ENCODE data around the gene SNAI3. TPM values are rescaled to one million over a fixed set of nuclear protein-coding genes. Genes with fewer than 3 reads are reported as not detected.

Gene SNAI3
- total and polyA plus RNA-seq, 2 experiments from 2014 or later, result 10.3 to 19.4 TPM

DNA sequence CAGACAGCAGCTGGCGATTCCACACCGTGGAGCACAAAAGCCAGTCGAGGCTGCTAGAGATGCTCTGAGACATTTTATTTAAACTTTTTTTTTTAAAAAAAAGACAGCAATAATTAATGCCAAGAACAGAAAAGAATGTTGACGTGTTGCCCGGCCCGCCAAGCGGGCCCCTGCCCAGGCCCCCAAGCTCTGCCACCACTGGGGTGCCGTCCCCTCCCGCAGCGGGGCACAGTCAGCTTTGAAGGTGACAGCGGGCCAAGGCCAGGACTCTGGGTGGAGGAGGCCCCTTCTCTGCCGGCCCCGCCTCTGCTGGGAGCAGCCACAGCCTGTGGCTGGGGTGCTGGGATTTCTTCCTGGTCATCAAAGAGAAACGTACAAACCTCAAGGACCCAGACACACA lies 10.1 kb upstream of the SNAI3 start:
- H3K4me3 ChIP-seq, result no peak overlapping the region
- H3K4me2 ChIP-seq, result no peak overlapping the region
- no peak for ATAC-seq
- no peaks in the 10 kb centered on the region for H3K79me2 ChIP-seq (replicated peaks; ENCODE audit: insufficient read depth)
- no peaks in the 10 kb centered on the region for H3K36me3 Mint-ChIP-seq (ENCODE audit: low read depth)
- no peaks in the 10 kb centered on the region for H3K4me1 Mint-ChIP-seq
- H3K27me3 Mint-ChIP-seq (ENCODE audit: insufficient read depth, low read depth, poor library complexity), result no peaks in the 10 kb centered on the region
- no peaks in the 10 kb centered on the region for H4K20me1 ChIP-seq (replicated peaks; ENCODE audit: insufficient read depth)
- no peaks in the 10 kb centered on the region for H3F3A ChIP-seq (replicated peaks; ENCODE audit: low read depth)
- H3K27me3 ChIP-seq (ENCODE audit: insufficient read depth), result no peaks in the 10 kb centered on the region
- DNase-seq (ENCODE audit: low spot score), result no peak
- H3K4me1 ChIP-seq (ENCODE audit: insufficient read depth), result no peaks in the 10 kb centered on the region
- H3K36me3 ChIP-seq (ENCODE audit: insufficient read depth), result no peaks in the 10 kb centered on the region
- TF ChIP-seq, protein P1, sequence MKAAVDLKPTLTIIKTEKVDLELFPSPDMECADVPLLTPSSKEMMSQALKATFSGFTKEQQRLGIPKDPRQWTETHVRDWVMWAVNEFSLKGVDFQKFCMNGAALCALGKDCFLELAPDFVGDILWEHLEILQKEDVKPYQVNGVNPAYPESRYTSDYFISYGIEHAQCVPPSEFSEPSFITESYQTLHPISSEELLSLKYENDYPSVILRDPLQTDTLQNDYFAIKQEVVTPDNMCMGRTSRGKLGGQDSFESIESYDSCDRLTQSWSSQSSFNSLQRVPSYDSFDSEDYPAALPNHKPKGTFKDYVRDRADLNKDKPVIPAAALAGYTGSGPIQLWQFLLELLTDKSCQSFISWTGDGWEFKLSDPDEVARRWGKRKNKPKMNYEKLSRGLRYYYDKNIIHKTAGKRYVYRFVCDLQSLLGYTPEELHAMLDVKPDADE (IDR thresholded peaks at IDR 0.05), result no peak
- TF ChIP-seq JUNB (IDR thresholded peaks at IDR 0.05; ENCODE audit: unreplicated experiment) (no peak), EZH2phosphoT487 (IDR thresholded peaks at IDR 0.05; ENCODE audit: unreplicated experiment) (no peak)
- TF ChIP-seq, protein P2, sequence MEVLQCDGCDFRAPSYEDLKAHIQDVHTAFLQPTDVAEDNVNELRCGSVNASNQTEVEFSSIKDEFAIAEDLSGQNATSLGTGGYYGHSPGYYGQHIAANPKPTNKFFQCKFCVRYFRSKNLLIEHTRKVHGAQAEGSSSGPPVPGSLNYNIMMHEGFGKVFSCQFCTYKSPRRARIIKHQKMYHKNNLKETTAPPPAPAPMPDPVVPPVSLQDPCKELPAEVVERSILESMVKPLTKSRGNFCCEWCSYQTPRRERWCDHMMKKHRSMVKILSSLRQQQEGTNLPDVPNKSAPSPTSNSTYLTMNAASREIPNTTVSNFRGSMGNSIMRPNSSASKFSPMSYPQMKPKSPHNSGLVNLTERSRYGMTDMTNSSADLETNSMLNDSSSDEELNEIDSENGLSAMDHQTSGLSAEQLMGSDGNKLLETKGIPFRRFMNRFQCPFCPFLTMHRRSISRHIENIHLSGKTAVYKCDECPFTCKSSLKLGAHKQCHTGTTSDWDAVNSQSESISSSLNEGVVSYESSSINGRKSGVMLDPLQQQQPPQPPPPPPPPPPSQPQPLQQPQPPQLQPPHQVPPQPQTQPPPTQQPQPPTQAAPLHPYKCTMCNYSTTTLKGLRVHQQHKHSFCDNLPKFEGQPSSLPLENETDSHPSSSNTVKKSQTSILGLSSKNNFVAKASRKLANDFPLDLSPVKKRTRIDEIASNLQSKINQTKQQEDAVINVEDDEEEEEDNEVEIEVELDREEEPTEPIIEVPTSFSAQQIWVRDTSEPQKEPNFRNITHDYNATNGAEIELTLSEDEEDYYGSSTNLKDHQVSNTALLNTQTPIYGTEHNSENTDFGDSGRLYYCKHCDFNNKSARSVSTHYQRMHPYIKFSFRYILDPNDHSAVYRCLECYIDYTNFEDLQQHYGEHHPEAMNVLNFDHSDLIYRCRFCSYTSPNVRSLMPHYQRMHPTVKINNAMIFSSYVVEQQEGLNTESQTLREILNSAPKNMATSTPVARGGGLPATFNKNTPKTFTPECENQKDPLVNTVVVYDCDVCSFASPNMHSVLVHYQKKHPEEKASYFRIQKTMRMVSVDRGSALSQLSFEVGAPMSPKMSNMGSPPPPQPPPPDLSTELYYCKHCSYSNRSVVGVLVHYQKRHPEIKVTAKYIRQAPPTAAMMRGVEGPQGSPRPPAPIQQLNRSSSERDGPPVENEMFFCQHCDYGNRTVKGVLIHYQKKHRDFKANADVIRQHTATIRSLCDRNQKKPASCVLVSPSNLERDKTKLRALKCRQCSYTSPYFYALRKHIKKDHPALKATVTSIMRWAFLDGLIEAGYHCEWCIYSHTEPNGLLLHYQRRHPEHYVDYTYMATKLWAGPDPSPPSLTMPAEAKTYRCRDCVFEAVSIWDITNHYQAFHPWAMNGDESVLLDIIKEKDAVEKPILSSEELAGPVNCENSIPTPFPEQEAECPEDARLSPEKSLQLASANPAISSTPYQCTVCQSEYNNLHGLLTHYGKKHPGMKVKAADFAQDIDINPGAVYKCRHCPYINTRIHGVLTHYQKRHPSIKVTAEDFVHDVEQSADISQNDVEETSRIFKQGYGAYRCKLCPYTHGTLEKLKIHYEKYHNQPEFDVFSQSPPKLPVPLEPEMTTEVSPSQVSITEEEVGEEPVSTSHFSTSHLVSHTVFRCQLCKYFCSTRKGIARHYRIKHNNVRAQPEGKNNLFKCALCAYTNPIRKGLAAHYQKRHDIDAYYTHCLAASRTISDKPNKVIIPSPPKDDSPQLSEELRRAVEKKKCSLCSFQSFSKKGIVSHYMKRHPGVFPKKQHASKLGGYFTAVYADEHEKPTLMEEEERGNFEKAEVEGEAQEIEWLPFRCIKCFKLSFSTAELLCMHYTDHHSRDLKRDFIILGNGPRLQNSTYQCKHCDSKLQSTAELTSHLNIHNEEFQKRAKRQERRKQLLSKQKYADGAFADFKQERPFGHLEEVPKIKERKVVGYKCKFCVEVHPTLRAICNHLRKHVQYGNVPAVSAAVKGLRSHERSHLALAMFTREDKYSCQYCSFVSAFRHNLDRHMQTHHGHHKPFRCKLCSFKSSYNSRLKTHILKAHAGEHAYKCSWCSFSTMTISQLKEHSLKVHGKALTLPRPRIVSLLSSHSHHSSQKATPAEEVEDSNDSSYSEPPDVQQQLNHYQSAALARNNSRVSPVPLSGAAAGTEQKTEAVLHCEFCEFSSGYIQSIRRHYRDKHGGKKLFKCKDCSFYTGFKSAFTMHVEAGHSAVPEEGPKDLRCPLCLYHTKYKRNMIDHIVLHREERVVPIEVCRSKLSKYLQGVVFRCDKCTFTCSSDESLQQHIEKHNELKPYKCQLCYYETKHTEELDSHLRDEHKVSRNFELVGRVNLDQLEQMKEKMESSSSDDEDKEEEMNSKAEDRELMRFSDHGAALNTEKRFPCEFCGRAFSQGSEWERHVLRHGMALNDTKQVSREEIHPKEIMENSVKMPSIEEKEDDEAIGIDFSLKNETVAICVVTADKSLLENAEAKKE (CRISPR knock-in tag; IDR thresholded peaks at IDR 0.05), result no peak
- H3K27ac ChIP-seq (ENCODE audit: low read depth), result no peak overlapping the region
- H3K9me3 Mint-ChIP-seq, result no peaks in the 10 kb centered on the region
- H3K4me3 Mint-ChIP-seq, result no peak overlapping the region
- no peaks in the 10 kb centered on the region for H3K9me2 ChIP-seq (ENCODE audit: insufficient read depth)
- H2AFZ ChIP-seq, result no peak overlapping the region
- no peak overlapping the region for H3K27ac Mint-ChIP-seq

DNA sequence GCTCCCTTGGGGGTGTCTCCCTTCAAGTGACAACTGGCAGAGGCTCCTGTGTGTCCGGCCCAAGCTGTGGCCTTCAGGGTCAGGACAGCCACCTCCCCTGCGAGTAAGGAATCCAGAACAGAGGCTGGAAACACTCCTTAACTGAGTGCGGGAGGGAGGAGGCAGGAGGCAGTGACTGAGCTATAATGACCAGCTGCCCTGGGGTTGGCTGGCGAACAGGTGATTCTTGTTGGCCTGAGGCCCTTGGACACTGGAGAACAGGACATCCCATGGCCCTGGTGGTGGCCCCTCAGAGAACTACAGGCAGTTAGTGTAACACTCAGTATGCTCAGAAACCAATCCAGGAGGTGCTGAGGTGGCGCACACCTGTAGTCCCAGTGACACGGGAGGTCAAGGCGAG lies 9.4 kb upstream of the SNAI3 start:
- Histone ChIP-seq H3F3A (replicated peaks; ENCODE audit: low read depth) (no peaks in the 10 kb centered on the region), H3K9me2 (ENCODE audit: insufficient read depth) (no peaks in the 10 kb centered on the region), H3K4me2 (no peak overlapping the region), H3K27ac (ENCODE audit: low read depth) (no peak overlapping the region), H3K27me3 (ENCODE audit: insufficient read depth) (no peaks in the 10 kb centered on the region), H2AFZ (no peak overlapping the region), H3K79me2 (replicated peaks; ENCODE audit: insufficient read depth) (no peaks in the 10 kb centered on the region), H4K20me1 (replicated peaks; ENCODE audit: insufficient read depth) (no peaks in the 10 kb centered on the region), H3K4me3 (no peak overlapping the region), H3K36me3 (ENCODE audit: insufficient read depth) (no peaks in the 10 kb centered on the region), H3K4me1 (ENCODE audit: insufficient read depth) (no peaks in the 10 kb centered on the region)
- Mint-ChIP-seq H3K36me3 (ENCODE audit: low read depth) (no peaks in the 10 kb centered on the region), H3K9me3 (no peaks in the 10 kb centered on the region), H3K27me3 (ENCODE audit: insufficient read depth, low read depth, poor library complexity) (no peaks in the 10 kb centered on the region), H3K27ac (no peak overlapping the region), H3K4me3 (no peak overlapping the region), H3K4me1 (no peaks in the 10 kb centered on the region)
- ATAC-seq (no peak), DNase-seq (ENCODE audit: low spot score) (no peak)
- TF ChIP-seq NANOG (IDR thresholded peaks at IDR 0.05; ENCODE audit: borderline replicate concordance), result no peak
- TF ChIP-seq JUNB (IDR thresholded peaks at IDR 0.05; ENCODE audit: unreplicated experiment), result no peak
- TF ChIP-seq CREB1 (CRISPR knock-in tag; IDR thresholded peaks at IDR 0.05; ENCODE audit: low read depth), result no peak
- TF ChIP-seq STAT1 (IDR thresholded peaks at IDR 0.05; ENCODE audit: unreplicated experiment), result no peak
- TF ChIP-seq, protein P1 (IDR thresholded peaks at IDR 0.05), result no peak
- TF ChIP-seq ZNF114 (CRISPR knock-in tag; IDR thresholded peaks at IDR 0.05), result no peak
- TF ChIP-seq ZNF331 (CRISPR knock-in tag; IDR thresholded peaks at IDR 0.05; ENCODE audit: low read depth), result no peak
- TF ChIP-seq EZH2phosphoT487 (IDR thresholded peaks at IDR 0.05; ENCODE audit: unreplicated experiment), result no peak
- TF ChIP-seq, protein P3, sequence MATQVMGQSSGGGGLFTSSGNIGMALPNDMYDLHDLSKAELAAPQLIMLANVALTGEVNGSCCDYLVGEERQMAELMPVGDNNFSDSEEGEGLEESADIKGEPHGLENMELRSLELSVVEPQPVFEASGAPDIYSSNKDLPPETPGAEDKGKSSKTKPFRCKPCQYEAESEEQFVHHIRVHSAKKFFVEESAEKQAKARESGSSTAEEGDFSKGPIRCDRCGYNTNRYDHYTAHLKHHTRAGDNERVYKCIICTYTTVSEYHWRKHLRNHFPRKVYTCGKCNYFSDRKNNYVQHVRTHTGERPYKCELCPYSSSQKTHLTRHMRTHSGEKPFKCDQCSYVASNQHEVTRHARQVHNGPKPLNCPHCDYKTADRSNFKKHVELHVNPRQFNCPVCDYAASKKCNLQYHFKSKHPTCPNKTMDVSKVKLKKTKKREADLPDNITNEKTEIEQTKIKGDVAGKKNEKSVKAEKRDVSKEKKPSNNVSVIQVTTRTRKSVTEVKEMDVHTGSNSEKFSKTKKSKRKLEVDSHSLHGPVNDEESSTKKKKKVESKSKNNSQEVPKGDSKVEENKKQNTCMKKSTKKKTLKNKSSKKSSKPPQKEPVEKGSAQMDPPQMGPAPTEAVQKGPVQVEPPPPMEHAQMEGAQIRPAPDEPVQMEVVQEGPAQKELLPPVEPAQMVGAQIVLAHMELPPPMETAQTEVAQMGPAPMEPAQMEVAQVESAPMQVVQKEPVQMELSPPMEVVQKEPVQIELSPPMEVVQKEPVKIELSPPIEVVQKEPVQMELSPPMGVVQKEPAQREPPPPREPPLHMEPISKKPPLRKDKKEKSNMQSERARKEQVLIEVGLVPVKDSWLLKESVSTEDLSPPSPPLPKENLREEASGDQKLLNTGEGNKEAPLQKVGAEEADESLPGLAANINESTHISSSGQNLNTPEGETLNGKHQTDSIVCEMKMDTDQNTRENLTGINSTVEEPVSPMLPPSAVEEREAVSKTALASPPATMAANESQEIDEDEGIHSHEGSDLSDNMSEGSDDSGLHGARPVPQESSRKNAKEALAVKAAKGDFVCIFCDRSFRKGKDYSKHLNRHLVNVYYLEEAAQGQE (IDR thresholded peaks at IDR 0.05; ENCODE audit: unreplicated experiment), result no peak
- TF ChIP-seq POLR2AphosphoS5 (IDR thresholded peaks at IDR 0.05; ENCODE audit: low read depth), result no peak

Data from GM23338 (cell line).